HepG2 (cell line): Measurements from ENCODE around the gene TRRAP. TPM values are rescaled to one million over a fixed set of nuclear protein-coding genes. Genes with fewer than 3 reads are reported as not detected.

Experiments
- ARID4A ChIP-seq: sonication (generic); formaldehyde crosslinking; IDR thresholded peaks from 2 replicates; pipeline ENCODE4 v1.5.0; 2020; ENCODE audit warnings: mild to moderate bottlenecking, missing genetic modification reagents, borderline replicate concordance
- E2F1 ChIP-seq: sonication (generic); formaldehyde crosslinking; IDR thresholded peaks from 2 replicates; pipeline ENCODE4 v1.5.0; 2020; ENCODE audit warnings: missing genetic modification reagents
- E2F5 ChIP-seq: sonication (generic); formaldehyde crosslinking; conservative IDR thresholded peaks from 2 replicates; pipeline ENCODE4 v1.4.0; 2020; ENCODE audit warnings: missing genetic modification reagents
- ERF ChIP-seq: IDR thresholded peaks from 2 replicates; pipeline ENCODE4 v1.6.1; 2018; ENCODE audit warnings: missing biosample characterization, missing genetic modification reagents
- HOXA3 ChIP-seq: sonication (generic); formaldehyde crosslinking; IDR thresholded peaks from 2 replicates; pipeline ENCODE4 v1.5.0; 2020; ENCODE audit warnings: missing genetic modification reagents
- KDM5A ChIP-seq: fragments of 200-600 bp; sonication (generic); IDR thresholded peaks from 2 replicates; pipeline ENCODE4 v1.7.0; 2018; ENCODE audit warnings: antibody characterized with exemption, mild to moderate bottlenecking, low read length, borderline replicate concordance
- NKX3-1 ChIP-seq: sonication (generic); formaldehyde crosslinking; IDR thresholded peaks from 2 replicates; pipeline ENCODE4 v1.5.0; 2020; ENCODE audit warnings: missing genetic modification reagents
- POGK ChIP-seq: sonication (generic); formaldehyde crosslinking; conservative IDR thresholded peaks from 2 replicates; pipeline ENCODE4 v1.8.0; 2022; ENCODE audit warnings: mild to moderate bottlenecking, moderate library complexity, missing genetic modification reagents
- SRF ChIP-seq: IDR thresholded peaks from 2 replicates; pipeline ENCODE4 v1.6.1; 2011; ENCODE audit warnings: mild to moderate bottlenecking, low read depth, low read length, moderate library complexity
- TIGD3 ChIP-seq: sonication (generic); formaldehyde crosslinking; IDR thresholded peaks from 2 replicates; pipeline ENCODE4 v1.5.1; 2020; ENCODE audit warnings: mild to moderate bottlenecking, missing genetic modification reagents, borderline replicate concordance
- ZGPAT ChIP-seq: IDR thresholded peaks from 2 replicates; pipeline ENCODE4 v1.6.1; 2016; ENCODE audit warnings: mild to moderate bottlenecking
- ZNF547 ChIP-seq: sonication (generic); formaldehyde crosslinking; IDR thresholded peaks from 2 replicates; pipeline ENCODE4 v1.5.1; 2020; ENCODE audit warnings: mild to moderate bottlenecking, missing genetic modification reagents
- ZNF558 ChIP-seq: sonication (generic); formaldehyde crosslinking; IDR thresholded peaks from 2 replicates; pipeline ENCODE4 v1.9.0; 2022; ENCODE audit warnings: mild to moderate bottlenecking, missing genetic modification reagents, borderline replicate concordance
- ZNF724P ChIP-seq: sonication (generic); formaldehyde crosslinking; IDR thresholded peaks from 2 replicates; pipeline ENCODE4 v1.8.0; 2022; ENCODE audit warnings: missing genetic modification reagents, borderline replicate concordance
- polyA plus RNA-seq, 8 experiments: library from polyadenylated mRNA; depleted of rRNA in 3 of 8; stranded (reverse) in 7 of 8; unstranded in 1 of 8; fragments of >200 nt; fragmentation: Illumina TruSeq in 4 of 8; extraction: Trizol in 4 of 8; gene quantifications; 2 replicates each; pipeline versions ENCODE4 v1.2.1 to v1.2.3, GENCODE V29; 2011 to 2016; ENCODE audit warnings: low read depth in 4 of 8, missing spikeins in 1 of 8, mixed read lengths in 1 of 8; ENCODE audit not compliant: insufficient read depth in 1 of 8
- total RNA-seq, 5 experiments: library from RNA; depleted of rRNA; stranded (reverse); fragments of >200 nt; fragmentation: Illumina TruSeq; extraction: Trizol; gene quantifications; 2 replicates each; pipeline ENCODE4 v1.2.3, GENCODE V29; 2016; ENCODE audit warnings: low read depth in 1 of 5

The TRRAP gene
- total and polyA plus RNA-seq, 2 of the 13 experiments (the other 11 are each of a cell fraction or from before 2014, with no cell fraction given) = 8.6 to 10.5 TPM

GRCh38 chr7:98878365-98879197 lies at the start of gene TRRAP (continued):
- peak; percentile 79; the same call in 1 of the 2 replicates for TF ChIP-seq ARID4A (CRISPR knock-in tag)
- peak; percentile 36; the same call in 1 of the 2 replicates for TF ChIP-seq ERF (CRISPR knock-in tag)
- TF ChIP-seq E2F1 = peak; percentile 84
- TF ChIP-seq POGK (CRISPR knock-in tag) = peak; percentile 79; the same call in 1 of the 2 replicates
- peak; percentile 38; the same call in 1 of the 2 replicates for TF ChIP-seq KDM5A
- peak; percentile 63; the same call in 1 of the 2 replicates for TF ChIP-seq HOXA3 (CRISPR knock-in tag)
- TF ChIP-seq NKX3-1 (CRISPR knock-in tag) = peak; percentile 71; the same call in 1 of the 2 replicates
- peak; percentile 51; the same call in 1 of the 2 replicates for TF ChIP-seq ZNF558 (CRISPR knock-in tag)
- no peak for TF ChIP-seq ZNF724P (CRISPR knock-in tag)
- TF ChIP-seq TIGD3 (CRISPR knock-in tag) = no peak
- no peak for TF ChIP-seq E2F5 (CRISPR knock-in tag)
- peak; percentile 74; the same call in 1 of the 2 replicates for TF ChIP-seq ZNF547 (CRISPR knock-in tag)
- TF ChIP-seq SRF = no peak
- TF ChIP-seq ZGPAT (CRISPR knock-in tag) = peak; percentile 65; the same call in 1 of the 2 replicates
